Measurements from ENCODE around the gene AGR2.

The AGR2 gene

DNA sequence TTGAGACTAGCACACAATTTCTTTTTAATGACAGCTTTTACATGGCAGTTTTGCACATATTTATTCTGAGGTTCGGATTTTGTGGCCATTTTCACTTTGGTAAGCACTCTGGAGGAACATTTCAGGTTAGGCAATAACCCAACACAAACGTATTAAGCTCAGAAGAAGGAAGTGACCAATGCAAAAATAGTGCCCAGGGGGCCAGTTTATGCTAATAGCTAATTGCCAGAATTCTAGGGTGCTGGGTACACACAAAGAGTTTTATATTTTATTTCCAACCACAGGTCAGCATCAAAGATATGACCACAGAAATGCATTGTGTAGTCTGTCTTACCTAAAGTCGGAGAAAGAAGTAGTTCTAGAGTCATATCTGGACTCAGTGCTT, 8.4 kb upstream of the AGR2 start:
- no peak for DNase-seq (ENCODE audit: low read depth in 2 of 2, low spot score in 1 of 2)

DNA sequence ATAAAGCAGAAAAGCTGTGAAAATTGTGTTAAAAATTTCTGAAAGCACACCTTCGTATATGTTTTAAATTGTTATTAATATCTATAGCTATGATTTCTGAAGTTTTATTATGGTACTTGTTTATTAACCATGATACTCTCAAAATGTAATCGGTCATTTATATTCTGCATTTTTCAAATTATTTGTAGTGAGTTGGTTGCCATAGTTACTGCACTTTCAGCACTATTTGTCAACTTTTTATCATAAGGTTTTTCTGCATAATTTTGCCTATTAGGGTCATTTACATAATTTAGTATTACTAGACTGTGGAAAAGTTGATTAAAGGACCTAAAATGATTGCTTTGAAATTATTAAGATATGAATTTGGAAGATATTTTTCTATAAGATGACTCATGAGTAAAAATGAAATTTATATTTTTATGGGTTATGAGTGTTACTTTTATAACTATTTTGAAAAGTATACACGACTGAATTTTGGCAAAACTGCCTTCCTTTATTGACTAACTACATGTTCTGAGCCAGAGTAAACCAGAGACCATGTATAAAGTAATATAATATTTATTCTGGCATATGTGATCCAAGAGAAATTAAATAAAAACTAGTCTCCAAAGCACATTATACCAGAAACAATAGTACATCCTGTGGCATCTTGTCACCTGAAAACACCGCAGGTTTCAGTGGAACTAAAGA, 7.9 kb upstream of the AGR2 start:
- DNase-seq (ENCODE audit: low read depth in 2 of 2, low spot score in 1 of 2) = no peak

DNA sequence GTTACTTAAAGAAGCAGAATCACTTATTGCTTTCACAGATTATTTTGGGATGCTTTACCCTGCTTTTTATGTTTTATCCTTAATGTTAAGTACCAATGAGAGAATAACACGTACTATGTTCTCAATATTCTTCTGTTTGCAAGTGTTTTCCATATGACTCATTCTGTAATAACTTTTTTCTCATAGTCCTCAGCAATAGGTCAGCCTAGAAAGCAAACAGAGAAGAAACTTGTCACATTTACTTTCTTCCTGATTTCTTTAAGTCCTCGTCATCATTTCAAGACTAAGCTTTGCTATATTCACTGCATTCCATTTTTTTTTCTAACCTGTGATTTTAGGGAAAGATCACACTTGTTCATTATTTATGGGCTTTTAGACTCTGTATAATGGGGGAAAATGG, 6.8 kb upstream of the AGR2 start:
- DNase-seq (ENCODE audit: low read depth in 2 of 2, low spot score in 1 of 2) = no peak

DNA sequence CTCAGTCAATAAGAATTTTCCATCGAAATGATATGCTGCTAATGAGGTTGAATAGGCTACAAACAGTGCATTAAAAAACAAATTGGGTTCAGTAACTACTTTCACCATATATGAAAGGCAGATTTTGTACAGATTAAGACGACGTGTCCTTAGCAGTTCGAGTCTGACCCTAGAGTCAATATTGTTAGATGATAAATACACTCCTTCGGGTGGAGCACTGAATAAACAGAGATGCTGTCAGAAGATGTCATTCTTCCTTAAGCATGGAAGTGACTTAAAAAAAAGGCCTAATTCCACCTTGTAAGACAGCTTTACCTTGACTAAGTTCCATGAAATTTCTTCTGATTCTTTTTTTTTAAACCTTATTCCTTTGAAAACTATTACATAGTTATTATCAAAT, 5.8 kb upstream of the AGR2 start:
- no peak for DNase-seq (ENCODE audit: low read depth in 2 of 2, low spot score in 1 of 2)

DNA sequence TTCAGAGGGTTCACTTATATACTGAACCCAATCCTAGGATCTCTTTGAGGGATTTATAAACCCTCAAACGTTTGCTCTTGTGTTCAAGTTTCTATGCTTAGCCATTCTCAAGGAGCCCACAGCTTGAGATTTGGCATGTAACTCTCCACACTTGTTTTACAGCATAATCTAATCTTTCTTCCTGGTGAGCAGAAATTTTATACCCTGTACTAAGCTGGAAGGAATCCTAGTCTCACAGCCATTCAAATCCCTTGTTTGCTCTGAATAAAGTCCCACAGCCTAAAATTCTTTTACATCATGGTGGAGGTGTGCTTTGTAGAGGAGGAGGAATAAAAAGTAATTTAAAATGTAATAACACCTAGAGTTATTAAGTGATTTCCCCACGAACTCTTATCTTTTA, 5.3 kb upstream of the AGR2 start:
- DNase-seq (ENCODE audit: low read depth in 2 of 2, low spot score in 1 of 2) = no peak

DNA sequence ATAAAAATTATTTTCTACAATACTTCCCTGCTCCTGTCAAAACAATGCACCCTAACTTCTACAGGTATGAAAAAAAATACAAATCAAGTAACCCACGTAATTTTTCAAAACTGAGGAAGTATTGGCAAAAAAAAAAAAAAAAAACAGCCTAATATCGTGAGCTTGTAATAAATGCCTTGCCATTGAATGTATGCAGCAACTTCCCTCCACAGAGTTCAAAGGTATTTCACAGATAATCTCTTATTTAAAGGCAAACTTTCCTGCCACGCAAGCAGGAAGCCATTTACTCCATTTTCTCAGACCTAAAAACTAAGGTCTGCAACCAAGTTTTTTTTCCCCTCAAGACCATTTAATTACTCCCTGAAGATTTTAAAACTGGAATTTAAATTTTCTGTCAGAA, 642 bp upstream of the AGR2 start:
- no peak for DNase-seq (ENCODE audit: low read depth in 2 of 2, low spot score in 1 of 2)

DNA sequence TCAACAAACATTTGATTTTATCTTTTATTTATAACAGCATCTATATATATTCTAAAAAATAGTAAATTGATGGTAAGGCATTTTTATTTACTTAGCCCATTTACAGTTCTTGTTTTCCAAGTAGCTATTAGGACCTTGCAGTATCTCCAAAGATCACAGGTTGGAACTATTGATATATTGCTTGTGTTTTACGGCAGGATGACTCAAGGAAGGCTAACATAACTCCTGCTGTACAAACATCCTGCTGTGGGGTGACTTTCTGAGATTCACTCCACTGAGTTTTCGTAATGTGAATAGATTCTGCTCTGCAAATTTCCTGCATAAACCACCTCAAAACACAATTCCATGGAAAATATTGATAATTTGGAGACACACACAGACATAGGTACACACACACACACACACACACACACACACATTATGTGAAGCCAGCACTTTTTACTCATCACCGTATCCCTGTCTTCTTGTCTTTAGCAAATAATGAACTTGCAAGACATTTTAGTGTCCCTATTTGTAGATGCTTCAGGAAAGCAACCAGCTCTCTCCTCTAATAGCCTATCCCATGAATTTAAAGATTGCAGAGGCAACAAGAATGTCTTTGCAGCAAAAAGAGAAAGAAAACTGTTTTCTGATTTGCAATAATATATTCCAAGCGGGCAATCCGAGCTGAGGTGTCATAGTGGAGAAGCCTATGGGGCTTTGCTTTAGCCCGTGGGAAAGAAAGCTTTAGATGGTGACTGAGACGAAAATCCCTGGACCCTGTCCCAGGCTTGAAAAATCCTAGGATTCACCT, 722 bp downstream of the AGR2 start:
- no peak for DNase-seq (ENCODE audit: low read depth in 2 of 2, low spot score in 1 of 2)

DNA sequence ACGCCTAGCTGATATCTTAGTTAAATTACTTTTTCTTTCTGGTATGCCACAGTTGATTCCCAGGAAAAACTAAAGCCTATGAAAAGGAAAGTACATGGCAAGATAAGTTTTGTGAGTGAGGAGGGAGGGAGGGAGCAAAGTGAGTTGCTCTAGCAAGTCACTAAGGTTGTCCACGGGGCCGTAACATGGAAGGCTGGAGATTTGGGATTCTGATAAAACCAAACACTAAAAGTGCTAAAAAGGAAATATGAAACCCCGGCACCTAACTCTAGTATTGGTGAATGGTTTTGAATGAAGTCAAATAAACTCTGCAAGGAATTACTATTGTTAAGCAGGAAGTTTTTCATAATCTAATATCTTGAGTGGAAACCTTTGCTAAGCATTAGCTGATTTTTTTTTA, 1.7 kb downstream of the AGR2 start:
- DNase-seq (ENCODE audit: low read depth in 2 of 2, low spot score in 1 of 2) = no peak

DNA sequence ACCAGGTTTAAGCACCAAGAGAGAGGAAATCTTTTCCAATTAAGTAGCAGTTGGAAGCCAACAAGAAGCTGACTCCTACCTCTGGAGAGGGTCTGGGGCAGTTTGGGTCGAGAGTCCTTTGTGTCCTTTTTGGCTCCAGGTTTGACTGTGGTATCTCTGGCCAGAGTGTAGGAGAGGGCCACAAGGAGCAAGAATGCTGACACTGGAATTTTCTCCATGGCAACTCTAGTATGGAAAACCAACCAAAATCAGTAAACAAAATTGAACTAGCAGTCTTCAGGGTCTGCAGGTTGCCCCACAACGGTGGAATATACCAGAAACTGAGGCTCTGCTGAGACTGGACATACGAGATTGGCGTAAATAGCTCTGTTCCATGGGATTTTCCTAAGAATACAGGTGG, 3.2 kb downstream of the AGR2 start:
- no peak for DNase-seq (ENCODE audit: low read depth in 2 of 2, low spot score in 1 of 2)

DNA sequence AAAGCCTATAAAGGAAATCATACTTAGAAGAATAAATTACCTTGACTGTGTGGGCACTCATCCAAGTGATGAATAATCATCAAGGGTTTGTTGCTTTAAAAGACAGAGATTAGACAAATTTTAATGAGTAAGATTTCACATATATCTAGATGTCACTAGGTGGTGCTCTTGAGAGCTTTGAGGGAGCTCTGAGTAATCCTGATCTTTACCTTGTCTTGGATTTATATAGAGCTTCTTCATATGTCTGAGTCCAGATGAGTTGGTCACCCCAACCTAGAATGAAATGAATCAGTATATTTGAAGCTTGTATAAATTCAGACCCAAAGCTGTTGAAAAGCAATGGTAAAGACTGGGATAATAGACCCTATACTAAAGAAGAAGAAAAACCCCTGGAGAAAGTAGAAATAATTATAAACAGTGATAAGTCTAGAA, 3.7 kb downstream of the AGR2 start:
- no peak for DNase-seq (ENCODE audit: low read depth in 2 of 2, low spot score in 1 of 2)

DNA sequence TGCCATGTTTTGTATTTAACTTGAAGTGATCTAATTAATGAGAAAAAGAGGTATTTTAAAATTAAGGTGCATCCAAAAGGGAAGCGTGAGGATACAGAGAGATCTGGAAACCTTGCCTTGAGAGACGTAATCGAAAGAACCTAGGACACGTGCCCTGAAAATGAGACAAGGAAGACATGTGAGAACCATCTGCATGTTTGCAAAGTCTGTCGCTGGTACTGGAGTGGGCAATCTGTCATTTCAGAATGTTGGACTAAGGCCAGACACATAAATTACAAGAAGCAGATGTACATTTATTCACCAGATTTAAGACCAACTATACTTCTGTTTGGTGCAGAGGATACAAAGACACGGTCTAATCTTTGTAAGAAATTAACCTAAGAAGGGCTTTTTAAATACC, 9.2 kb downstream of the AGR2 start:
- no peak for DNase-seq (ENCODE audit: low read depth in 2 of 2, low spot score in 1 of 2)

DNA sequence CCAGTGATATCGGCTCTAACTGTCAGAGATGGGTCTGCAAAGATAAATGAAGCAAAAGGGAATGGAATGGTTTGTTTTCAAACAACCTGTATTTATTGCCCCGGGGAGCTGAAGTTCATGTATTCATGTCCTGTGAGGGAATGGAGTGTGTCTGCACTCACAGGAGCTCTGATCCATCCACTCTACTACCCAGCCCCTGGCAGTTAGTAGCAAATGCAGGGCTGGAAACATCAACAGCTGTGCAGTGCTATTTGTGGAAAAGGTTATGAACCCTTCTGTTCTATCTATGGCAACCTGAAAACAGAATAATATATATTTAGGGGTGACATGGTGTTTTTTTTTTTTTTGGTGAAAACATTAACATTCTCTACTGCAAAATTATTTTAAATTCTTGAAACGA, 9.8 kb downstream of the AGR2 start:
- DNase-seq (ENCODE audit: low read depth in 2 of 2, low spot score in 1 of 2) = no peak

DNA sequence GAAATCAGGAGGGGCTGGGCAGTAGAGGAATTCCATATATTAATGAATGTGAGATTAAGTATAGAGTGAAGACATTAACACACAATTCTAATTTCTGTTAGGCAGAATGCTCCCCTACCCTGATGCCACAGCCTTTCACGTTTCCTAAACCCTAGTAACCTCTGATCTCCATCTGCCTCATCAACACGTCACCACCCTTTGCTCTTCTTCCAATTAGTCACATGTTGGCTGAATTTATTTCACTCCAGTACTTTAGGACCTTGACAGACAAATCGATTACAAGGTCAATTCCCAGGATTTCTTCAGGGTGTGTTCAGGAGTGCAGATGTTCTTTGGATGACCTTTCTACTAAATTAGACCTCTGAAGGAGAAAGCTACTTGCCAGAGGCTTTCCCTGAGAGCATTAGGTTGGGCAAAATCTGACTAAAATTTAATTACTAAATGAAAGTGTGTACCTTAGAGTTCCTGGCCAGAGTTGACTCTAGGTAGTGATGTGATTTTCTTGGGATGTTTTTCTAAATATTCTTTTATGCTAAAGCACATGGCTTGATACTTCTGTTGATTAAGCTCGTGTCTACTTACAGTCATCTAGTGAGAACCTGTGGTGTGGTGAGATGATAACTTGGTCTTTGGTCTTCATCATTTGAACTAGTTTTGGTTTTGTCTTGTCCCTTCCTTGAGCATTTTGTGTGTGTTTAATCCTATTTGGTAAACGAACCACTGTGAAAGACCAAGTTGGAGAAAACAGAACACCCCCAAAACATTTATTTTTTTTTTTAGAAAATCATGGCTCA, 12.7 kb downstream of the AGR2 start:
- no peak for DNase-seq (ENCODE audit: low read depth in 2 of 2, low spot score in 1 of 2)

DNA sequence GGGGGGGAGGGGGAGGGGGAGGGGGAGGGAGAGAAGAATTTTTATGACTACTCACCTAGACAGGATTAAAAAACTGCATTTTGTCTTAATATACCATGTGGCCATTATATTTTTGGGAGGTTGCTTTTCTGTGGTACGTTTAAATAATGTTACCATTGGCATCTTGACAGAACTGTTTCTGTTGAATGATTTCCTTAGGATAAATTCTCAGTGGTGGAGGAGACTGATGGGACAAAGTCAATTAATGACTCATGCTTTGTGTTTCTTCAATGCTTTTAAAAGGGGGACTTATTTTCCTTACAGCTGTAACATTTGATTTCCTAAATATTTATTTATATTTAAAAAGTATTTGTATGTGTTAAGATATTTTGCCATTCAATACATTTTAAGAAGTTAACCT, 13.7 kb downstream of the AGR2 start:
- no peak for DNase-seq (ENCODE audit: low read depth in 2 of 2, low spot score in 1 of 2)

DNA sequence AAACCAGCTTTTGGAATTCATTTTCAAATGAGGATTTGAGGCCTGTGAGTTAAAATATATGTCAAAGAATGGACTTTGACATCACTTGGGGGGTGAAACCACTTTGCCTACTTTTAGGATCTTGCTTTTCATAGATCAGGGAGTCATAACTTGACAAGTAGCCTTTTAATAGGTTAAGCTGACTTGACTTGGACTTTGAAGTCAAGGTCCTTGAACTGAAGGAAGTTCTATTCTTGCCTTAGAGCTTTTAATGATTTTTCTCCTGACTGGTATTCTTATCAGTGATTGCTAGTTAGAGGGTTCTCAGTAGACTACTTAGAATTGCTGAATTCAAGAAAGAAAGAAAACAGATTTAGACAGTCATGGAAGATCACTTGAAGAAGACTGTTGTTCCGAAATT, 17.7 kb downstream of the AGR2 start:
- DNase-seq (ENCODE audit: low read depth in 2 of 2, low spot score in 1 of 2) = no peak

DNA sequence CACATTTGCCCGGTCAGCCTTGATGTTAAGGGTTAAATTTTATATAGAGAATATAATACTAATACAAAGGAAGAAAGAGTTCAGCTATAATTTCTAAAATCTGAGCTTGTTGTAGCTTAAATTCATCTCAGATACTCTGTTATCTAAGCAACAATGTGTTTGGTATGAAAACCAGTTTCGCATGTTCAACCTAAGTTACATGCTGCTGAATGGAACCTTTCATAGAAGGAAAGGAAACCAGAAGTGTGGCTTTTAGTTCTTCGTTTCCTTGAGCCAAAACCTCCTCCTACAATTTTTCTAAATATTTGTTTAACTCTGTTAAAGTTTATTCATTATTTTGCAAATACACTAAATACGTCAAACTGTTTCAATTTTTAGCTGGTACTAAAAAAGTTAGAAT, 18.5 kb downstream of the AGR2 start:
- DNase-seq (ENCODE audit: low read depth in 2 of 2, low spot score in 1 of 2) = no peak

DNA sequence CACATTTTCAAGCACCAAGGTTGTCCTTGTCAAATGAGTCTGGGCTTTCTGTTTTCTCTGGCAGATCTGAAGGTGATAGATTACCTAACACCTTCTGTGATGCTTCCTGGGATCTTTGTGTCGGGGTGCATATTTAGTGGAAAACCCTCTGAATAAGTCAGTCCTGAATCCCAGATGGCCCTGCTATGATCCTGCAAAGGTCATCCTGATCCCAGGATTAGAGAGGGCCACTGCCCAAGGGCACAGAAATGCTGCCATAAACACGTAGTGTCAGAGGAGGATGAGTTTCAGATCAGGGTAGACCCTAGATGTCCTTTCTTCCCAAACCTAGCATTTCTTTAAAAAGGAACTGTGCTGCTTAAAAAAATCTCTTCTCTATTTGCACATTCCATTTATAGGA, 19.0 kb downstream of the AGR2 start:
- no peak for DNase-seq (ENCODE audit: low read depth in 2 of 2, low spot score in 1 of 2)

DNA sequence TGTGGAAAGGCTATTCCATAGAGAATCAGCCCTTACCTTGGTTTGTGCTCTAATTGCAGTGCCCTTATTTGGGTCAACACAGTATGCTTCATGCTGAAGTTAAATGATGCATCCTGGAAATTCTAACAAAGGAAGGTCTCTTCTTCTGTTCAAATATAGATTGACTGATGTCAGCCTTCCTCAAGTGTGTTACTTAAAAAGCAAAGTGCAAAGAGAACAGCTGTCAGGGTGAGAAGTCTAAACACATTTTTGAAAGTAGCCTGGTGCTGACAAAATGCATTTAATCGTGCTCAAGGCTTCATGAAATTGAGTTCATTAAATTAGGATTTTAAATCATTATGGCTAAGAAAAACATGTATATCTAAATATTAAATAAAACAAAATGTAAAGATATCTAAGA, 19.5 kb downstream of the AGR2 start:
- DNase-seq (ENCODE audit: low read depth in 2 of 2, low spot score in 1 of 2) = no peak

DNA sequence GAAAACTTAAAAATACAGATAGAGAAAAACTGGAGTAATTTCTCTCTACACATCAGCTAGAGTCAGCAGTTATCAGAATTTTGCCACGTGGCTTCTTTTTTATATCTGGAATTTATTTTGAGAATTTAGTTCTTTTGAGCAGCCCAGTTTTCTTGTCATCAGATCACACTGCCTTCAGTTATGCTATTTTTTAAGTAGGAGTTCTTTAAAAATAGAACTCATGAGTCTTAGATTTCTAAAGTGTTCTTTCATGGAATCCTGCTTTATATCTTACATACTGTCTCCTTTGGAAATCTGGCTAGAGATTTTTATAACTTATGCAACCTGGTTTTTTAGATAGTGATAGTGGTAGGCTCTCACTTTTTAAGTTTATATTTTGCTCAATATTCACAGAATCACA, 24.2 kb downstream of the AGR2 start:
- DNase-seq (ENCODE audit: low read depth in 2 of 2, low spot score in 1 of 2) = no peak

DNA sequence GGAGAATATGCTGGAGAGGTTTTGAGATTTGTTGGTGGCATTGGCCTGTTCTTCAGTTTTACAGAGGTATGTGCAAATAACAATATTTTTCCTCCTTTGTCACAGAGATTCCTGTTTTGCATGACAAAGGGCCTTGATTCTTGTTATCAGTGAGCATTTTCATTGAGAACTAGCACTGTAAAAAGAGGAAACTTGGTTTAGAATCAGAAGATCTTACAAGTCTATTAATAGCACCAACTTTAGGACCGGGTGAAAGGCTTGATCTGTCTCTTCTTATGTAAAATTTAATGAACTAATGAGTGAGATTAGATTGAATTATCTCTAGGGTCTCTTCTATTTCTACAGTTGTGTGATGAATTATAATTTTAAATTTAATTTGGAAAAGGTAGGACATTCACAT, 25.7 kb downstream of the AGR2 start:
- no peak for DNase-seq (ENCODE audit: low read depth in 2 of 2, low spot score in 1 of 2)

DNA sequence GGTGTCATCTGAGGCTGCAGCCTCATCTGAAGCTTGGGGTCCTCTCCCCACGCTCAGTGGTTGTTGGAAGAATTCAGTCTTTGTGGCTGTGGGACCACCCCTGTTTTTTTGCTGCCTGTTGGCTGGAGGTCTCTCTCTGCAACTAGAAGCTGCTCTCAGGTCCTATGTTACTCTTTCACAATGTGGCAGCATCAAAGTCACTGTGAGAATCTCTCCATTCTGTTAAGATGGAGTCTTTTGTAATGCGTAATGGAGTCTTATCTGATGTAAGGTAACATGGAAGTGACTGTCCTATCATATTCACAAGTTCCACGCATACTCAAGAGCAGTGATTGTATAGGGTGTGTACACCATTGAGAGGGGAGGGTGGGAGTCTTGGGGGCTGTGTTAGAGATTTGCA, 26.3 kb downstream of the AGR2 start:
- no peak for DNase-seq (ENCODE audit: low read depth in 2 of 2, low spot score in 1 of 2)

DNA sequence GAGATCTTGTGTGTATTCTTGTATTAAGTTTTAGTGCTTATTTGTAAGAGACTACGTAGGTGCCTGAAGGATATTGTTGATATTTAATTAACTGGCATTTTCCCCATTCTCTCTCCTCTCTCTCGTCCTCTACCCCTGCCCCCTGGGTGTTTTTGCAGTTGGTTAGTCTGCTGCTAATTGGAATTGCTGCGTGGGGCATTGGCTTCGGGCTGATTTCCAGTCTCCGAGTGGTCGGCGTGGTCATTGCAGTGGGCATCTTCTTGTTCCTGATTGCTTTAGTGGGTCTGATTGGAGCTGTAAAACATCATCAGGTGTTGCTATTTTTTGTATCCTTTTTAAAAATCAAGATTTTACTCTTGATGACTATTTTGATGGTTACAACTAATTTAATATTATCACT, 28.7 kb downstream of the AGR2 start:
- DNase-seq (ENCODE audit: low read depth in 2 of 2, low spot score in 1 of 2) = no peak

Data from stimulated activated CD8-positive, alpha-beta memory T cell treated with anti-CD3 and anti-CD28 coated beads, Interleukin-4, amount 100 ng/mL, for 4 hours (primary cell).